GM21367 (cell line): Measurements from ENCODE around the gene LONP1.
"Not testable (repeated sequence)": the region's sequence is repeated elsewhere in the genome, so short reads cannot be mapped to it uniquely, and the experiment has no call there.

ENCODE experiments used
- ATAC-seq: cut with Tn5 transposase; IDR thresholded peaks from one replicate; pipeline ENCODE4 v1.9.1; 2021; ENCODE audit not compliant: unreplicated experiment

LONP1 gene

GRCh38 chr19:5711713-5712161 is 8.2 kb downstream of the LONP1 start:
- ATAC-seq: no peak

GRCh38 chr19:5711025-5711424 is 8.9 kb downstream of the LONP1 start:
- ATAC-seq: no peak

DNA sequence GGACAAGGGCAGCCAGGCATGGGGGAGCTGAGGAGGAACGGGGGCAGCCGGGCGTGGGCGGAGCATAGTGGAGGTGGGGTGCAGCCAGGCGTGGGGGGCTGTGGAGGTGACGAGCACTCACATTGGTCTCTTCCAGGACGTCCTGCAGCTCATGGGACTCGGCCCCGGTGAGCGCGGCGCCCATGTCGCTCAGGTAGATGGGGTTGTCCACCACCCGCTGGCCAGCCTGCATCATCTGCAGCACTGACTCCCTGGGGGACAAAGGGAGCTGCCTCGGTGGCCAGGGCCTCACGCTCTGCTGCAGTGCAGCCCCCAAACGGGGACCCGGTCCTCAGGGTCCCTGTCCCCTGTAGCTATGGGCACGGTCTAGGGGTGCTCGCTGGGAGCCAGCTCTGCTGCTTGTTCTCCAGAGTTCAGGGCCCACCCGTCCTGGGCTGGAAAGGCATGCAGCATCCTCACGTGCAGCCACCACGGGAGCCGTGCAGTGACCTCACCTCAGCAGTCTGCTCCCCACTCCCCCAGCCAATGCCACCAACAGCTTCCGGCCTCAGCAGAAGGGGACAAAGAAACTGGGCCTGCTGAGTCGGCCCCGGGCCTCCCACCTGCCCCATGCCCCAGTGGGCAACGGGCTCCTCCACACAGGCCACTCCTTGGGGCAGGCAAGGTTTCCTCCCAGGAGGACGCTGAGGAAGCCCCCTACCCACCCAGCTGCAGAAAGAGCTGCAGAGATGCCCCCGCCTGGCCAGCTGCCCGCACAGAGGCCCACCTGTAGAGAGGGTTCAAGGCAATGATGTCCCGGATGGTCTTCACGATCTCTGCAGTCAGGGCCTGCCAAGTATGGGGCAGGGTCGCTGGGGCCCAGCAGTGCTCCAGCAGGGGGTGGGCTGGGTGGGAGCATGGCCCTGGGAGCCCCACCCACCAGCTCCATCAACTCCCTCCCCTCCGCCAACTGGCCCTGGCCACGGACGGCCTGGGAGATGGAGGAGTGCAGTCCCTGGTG is 12.1 kb downstream of the LONP1 start:
- no peak for ATAC-seq

- ATAC-seq: no peak
Observed at GRCh38 chr19:5706876-5707573, 12.9 kb downstream of the LONP1 start.

DNA sequence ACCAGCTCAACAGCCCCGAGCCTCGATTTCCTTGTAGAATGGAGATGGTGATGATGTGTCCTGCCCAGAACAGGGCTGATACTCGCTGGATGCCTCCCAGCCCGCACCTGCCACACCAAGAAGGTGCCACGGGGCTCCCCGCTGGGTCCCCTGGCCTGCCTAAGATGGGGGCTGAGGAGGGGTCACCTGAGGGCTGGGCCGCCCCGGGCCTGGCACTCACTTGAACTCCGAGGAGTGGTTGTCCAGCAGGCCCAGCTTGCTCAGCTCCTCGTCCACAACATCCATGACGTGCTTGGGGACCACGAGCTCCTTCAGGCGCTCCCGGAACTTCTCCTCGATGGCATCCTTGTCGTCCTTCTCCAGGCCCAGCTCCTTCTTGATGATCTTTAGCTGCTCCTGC is 14.4 kb downstream of the LONP1 start:
- no peak for ATAC-seq

DNA sequence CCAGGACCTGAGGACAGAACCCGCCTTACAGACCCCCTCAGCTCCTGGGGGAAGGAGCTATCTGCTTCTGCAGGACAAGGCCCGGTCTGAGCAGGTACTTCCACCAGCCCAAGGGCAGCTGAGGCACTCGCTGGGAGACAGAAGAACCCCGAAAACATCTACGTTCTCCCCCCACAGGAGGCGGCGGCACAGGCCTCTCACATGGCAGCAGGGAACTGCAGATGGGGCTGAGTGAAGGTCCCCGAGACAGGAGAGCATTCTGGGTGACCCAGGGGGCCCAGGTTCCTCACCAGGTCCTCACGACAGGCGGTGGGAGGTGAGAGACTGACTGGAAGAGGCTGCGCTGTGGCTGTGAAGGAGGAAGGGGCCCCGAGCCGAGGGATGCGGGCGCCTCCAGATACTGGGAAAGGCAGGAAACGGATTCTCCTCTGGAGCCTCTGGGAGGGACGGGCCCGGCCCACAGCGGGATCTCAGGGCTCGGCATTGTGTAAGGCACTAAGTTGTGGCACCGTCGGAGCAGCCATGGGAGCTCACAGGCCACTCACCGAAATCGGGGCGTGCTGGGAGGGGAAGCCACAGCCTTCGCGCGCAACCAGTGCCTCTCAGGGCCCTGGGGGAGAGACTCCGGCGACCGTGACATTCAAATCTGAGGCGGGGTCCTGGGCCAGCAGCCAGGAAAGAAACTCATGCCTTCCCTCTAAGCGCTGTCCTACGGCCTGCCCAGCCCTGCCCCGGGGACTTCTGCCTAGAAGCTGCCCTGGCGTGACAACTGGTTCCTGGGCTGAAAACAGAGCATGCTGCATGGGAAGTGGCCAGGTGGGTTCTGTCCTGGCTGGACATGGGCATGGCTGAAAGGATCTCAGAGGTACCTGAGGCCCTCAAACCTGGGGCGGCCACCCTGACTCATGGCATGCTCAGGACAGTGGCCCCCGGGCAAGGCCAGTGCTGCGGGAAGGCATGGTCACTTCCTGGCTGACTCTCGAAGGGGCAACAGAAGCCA is 15.8 kb downstream of the LONP1 start:
- no peak for ATAC-seq

- not testable (repeated sequence) for ATAC-seq
Observed at GRCh38 chr19:5702053-5702410, 17.9 kb downstream of the LONP1 start.

- no peak for ATAC-seq
Observed at GRCh38 chr19:5700455-5701092, 19.4 kb downstream of the LONP1 start.

- ATAC-seq: no peak
Observed at GRCh38 chr19:5698635-5699422, 21.1 kb downstream of the LONP1 start.

- ATAC-seq: no peak
Observed at GRCh38 chr19:5697890-5698634, 21.9 kb downstream of the LONP1 start.

- ATAC-seq: no peak
Observed at GRCh38 chr19:5697022-5697889, 22.7 kb downstream of the LONP1 start.

GRCh38 chr19:5696196-5697021 is 23.5 kb downstream of the LONP1 start:
- ATAC-seq: no peak

GRCh38 chr19:5695649-5696195 is 24.2 kb downstream of the LONP1 start:
- no peak for ATAC-seq

DNA sequence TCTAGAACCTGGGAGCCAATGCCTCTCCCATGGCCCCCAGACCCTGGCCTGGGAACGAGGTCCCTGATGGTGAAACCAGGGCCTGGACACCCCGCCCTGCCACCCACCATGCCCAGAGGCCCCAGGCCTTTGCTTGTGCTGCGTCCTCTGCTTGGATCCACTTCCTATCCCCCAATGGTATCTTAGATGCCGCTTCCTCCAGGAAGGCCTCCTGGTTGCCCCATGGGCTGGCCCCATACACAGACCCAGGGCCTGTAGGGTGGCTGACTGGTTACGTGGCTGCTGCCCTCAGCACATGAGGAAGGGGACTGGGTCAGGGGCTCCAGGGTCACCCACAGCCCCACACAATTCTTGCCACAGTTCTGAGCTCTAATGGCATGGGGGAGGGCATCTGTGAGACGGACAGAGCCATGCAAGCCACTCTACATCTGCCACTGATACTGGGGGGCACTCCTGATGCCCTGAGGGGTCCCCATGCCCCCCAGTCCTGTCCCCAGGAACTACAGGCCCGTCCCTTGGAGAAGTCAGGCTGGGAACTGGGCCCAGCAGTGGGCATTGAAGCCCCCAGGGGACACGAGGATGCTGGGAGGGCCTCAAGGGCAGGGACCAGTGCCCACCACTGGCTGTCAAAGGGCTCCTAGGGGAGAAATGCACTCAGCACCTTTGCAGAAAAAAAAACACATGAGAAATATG is 24.8 kb downstream of the LONP1 start:
- no peak for ATAC-seq

- ATAC-seq: no peak
Observed at GRCh38 chr19:5694167-5694955, 25.6 kb downstream of the LONP1 start.
